Measurements from ENCODE around the gene ADRB1.

DNA sequence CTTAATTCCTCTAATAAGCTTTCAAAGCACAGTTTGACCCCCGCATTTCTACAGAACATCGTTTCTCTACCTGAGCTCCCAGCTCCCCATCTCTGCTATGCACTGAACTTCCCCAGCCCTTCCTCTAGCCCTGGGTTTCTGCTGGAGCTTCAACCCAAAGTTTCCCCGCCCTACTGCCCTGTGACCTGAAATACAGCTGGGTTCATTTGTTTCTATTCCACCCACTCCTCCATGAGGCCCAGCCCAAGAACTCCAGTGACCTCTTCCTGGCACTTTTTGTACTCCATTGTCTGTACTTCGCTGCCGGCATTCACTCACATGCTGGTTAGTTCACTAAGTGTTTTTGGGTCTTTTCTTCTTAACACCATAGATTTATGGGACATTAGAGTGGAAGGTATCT is 35.8 kb downstream of the ADRB1 start:
- TF ChIP-seq GATA3 (IDR thresholded peaks at IDR 0.05; ENCODE audit: low read depth, low read length) (no peak), GATA2 (IDR thresholded peaks at IDR 0.05; ENCODE audit: low read depth, low read length) (no peak)
